ENCODE data around the gene MED16. TPM values are rescaled to one million over a fixed set of nuclear protein-coding genes. Genes with fewer than 3 reads are reported as not detected.

The MED16 gene
- polyA plus RNA-seq, 2 donors: 33.0 to 46.2 TPM

GRCh38 chr19:912181-913079 lies 19.4 kb upstream of the MED16 start:
- H3K27me3 ChIP-seq (ENCODE audit: control insufficient read depth in 1 of 2, insufficient read depth in 2 of 2, low read length in 2 of 2): peaks cover 0 to 6% of the 10 kb centered on the region in 2 donors
- peaks cover 6 to 12% of the 10 kb centered on the region in 2 donors for H3K4me1 ChIP-seq (ENCODE audit: control insufficient read depth in 2 of 2, insufficient read depth in 2 of 2, low read length in 1 of 2)
- H3K36me3 ChIP-seq (ENCODE audit: control insufficient read depth in 2 of 2, insufficient read depth in 2 of 2, low read length in 1 of 2): peaks cover 0 to 2% of the 10 kb centered on the region in 2 donors
- peak overlapping the region; percentile 67 to 85 for H3K4me3 ChIP-seq (ENCODE audit: low read depth in 1 of 2, low read length in 2 of 2)
- H3K9me3 ChIP-seq (ENCODE audit: control insufficient read depth in 2 of 2, insufficient read depth in 1 of 2, low read depth in 1 of 2, low read length in 1 of 2): no peaks in the 10 kb centered on the region
- H3K27ac ChIP-seq (ENCODE audit: low read depth in 2 of 2, low read length in 1 of 2): peak overlapping the region; percentile 88 to 92
- 3 to 4% methylated on average over 50 to 59 of the region's 69 CpGs for WGBS, 2 donors

GRCh38 chr19:911197-912033 lies 18.4 kb upstream of the MED16 start:
- Histone ChIP-seq H3K27me3 (ENCODE audit: control insufficient read depth in 1 of 2, insufficient read depth in 2 of 2, low read length in 2 of 2) (no peaks in the 10 kb centered on the region), H3K36me3 (ENCODE audit: control insufficient read depth in 2 of 2, insufficient read depth in 2 of 2, low read length in 1 of 2) (peaks cover 0 to 2% of the 10 kb centered on the region in 2 donors), H3K4me3 (ENCODE audit: low read depth in 1 of 2, low read length in 2 of 2) (peak overlapping the region; percentile 16 to 85), H3K4me1 (ENCODE audit: control insufficient read depth in 2 of 2, insufficient read depth in 2 of 2, low read length in 1 of 2) (peaks cover 0 to 7% of the 10 kb centered on the region in 2 donors), H3K9me3 (ENCODE audit: control insufficient read depth in 2 of 2, insufficient read depth in 1 of 2, low read depth in 1 of 2, low read length in 1 of 2) (no peaks in the 10 kb centered on the region), H3K27ac (ENCODE audit: low read depth in 2 of 2, low read length in 1 of 2) (peak overlapping the region; percentile 21 to 27)
- 81 to 84% methylated on average over 54 of the region's 54 CpGs for WGBS, 2 donors

- 74 to 79% methylated on average over 14 of the region's 14 CpGs for WGBS, 2 donors
- Histone ChIP-seq H3K27ac (ENCODE audit: low read depth in 2 of 2, low read length in 1 of 2) (peak overlapping the region in 1 of 2 donors; percentile 38), H3K9me3 (ENCODE audit: control insufficient read depth in 2 of 2, insufficient read depth in 1 of 2, low read depth in 1 of 2, low read length in 1 of 2) (no peaks in the 10 kb centered on the region), H3K4me3 (ENCODE audit: low read depth in 1 of 2, low read length in 2 of 2) (no peak overlapping the region), H3K27me3 (ENCODE audit: control insufficient read depth in 1 of 2, insufficient read depth in 2 of 2, low read length in 2 of 2) (no peaks in the 10 kb centered on the region), H3K4me1 (ENCODE audit: control insufficient read depth in 2 of 2, insufficient read depth in 2 of 2, low read length in 1 of 2) (peaks cover 2 to 8% of the 10 kb centered on the region in 2 donors), H3K36me3 (ENCODE audit: control insufficient read depth in 2 of 2, insufficient read depth in 2 of 2, low read length in 1 of 2) (peaks cover 0 to 2% of the 10 kb centered on the region in 2 donors)
Observed at GRCh38 chr19:907183-907853, 14.3 kb upstream of the MED16 start.

GRCh38 chr19:906480-906879 lies 13.5 kb upstream of the MED16 start:
- Histone ChIP-seq H3K4me1 (ENCODE audit: control insufficient read depth in 2 of 2, insufficient read depth in 2 of 2, low read length in 1 of 2) (peaks cover 2 to 8% of the 10 kb centered on the region in 2 donors), H3K36me3 (ENCODE audit: control insufficient read depth in 2 of 2, insufficient read depth in 2 of 2, low read length in 1 of 2) (peaks cover 0 to 5% of the 10 kb centered on the region in 2 donors), H3K4me3 (ENCODE audit: low read depth in 1 of 2, low read length in 2 of 2) (no peak overlapping the region), H3K9me3 (ENCODE audit: control insufficient read depth in 2 of 2, insufficient read depth in 1 of 2, low read depth in 1 of 2, low read length in 1 of 2) (no peaks in the 10 kb centered on the region), H3K27ac (ENCODE audit: low read depth in 2 of 2, low read length in 1 of 2) (no peak overlapping the region), H3K27me3 (ENCODE audit: control insufficient read depth in 1 of 2, insufficient read depth in 2 of 2, low read length in 2 of 2) (no peaks in the 10 kb centered on the region)
- WGBS, 2 donors: 94% methylated on average over 7 of the region's 7 CpGs

GRCh38 chr19:904545-904944 lies 11.6 kb upstream of the MED16 start:
- Histone ChIP-seq H3K4me3 (ENCODE audit: low read depth in 1 of 2, low read length in 2 of 2) (no peak overlapping the region), H3K9me3 (ENCODE audit: control insufficient read depth in 2 of 2, insufficient read depth in 1 of 2, low read depth in 1 of 2, low read length in 1 of 2) (no peaks in the 10 kb centered on the region), H3K27ac (ENCODE audit: low read depth in 2 of 2, low read length in 1 of 2) (no peak overlapping the region), H3K36me3 (ENCODE audit: control insufficient read depth in 2 of 2, insufficient read depth in 2 of 2, low read length in 1 of 2) (peaks cover 0 to 8% of the 10 kb centered on the region in 2 donors), H3K4me1 (ENCODE audit: control insufficient read depth in 2 of 2, insufficient read depth in 2 of 2, low read length in 1 of 2) (peaks cover 2 to 8% of the 10 kb centered on the region in 2 donors), H3K27me3 (ENCODE audit: control insufficient read depth in 1 of 2, insufficient read depth in 2 of 2, low read length in 2 of 2) (no peaks in the 10 kb centered on the region)
- WGBS, 2 donors: 84 to 88% methylated on average over 8 of the region's 8 CpGs

- Histone ChIP-seq H3K4me3 (ENCODE audit: low read depth in 1 of 2, low read length in 2 of 2) (no peak overlapping the region), H3K27ac (ENCODE audit: low read depth in 2 of 2, low read length in 1 of 2) (peak overlapping the region in 1 of 2 donors; percentile 17), H3K9me3 (ENCODE audit: control insufficient read depth in 2 of 2, insufficient read depth in 1 of 2, low read depth in 1 of 2, low read length in 1 of 2) (no peaks in the 10 kb centered on the region), H3K27me3 (ENCODE audit: control insufficient read depth in 1 of 2, insufficient read depth in 2 of 2, low read length in 2 of 2) (no peaks in the 10 kb centered on the region), H3K4me1 (ENCODE audit: control insufficient read depth in 2 of 2, insufficient read depth in 2 of 2, low read length in 1 of 2) (peaks cover 2 to 3% of the 10 kb centered on the region in 2 donors), H3K36me3 (ENCODE audit: control insufficient read depth in 2 of 2, insufficient read depth in 2 of 2, low read length in 1 of 2) (peaks cover 6 to 15% of the 10 kb centered on the region in 2 donors)
- WGBS, 2 donors: 51 to 60% methylated on average over 32 of the region's 32 CpGs
Observed at GRCh38 chr19:903266-903797, 10.3 kb upstream of the MED16 start.

GRCh38 chr19:902446-903226 lies 9.6 kb upstream of the MED16 start:
- no peaks in the 10 kb centered on the region for H3K27me3 ChIP-seq (ENCODE audit: control insufficient read depth in 1 of 2, insufficient read depth in 2 of 2, low read length in 2 of 2)
- H3K4me1 ChIP-seq (ENCODE audit: control insufficient read depth in 2 of 2, insufficient read depth in 2 of 2, low read length in 1 of 2): peaks cover 2 to 3% of the 10 kb centered on the region in 2 donors
- no peak overlapping the region for H3K27ac ChIP-seq (ENCODE audit: low read depth in 2 of 2, low read length in 1 of 2)
- WGBS, 2 donors: 88 to 91% methylated on average over 14 of the region's 14 CpGs
- no peaks in the 10 kb centered on the region for H3K9me3 ChIP-seq (ENCODE audit: control insufficient read depth in 2 of 2, insufficient read depth in 1 of 2, low read depth in 1 of 2, low read length in 1 of 2)
- H3K36me3 ChIP-seq (ENCODE audit: control insufficient read depth in 2 of 2, insufficient read depth in 2 of 2, low read length in 1 of 2): peaks cover 6 to 16% of the 10 kb centered on the region in 2 donors
- H3K4me3 ChIP-seq (ENCODE audit: low read depth in 1 of 2, low read length in 2 of 2): no peak overlapping the region

GRCh38 chr19:902093-902370 lies 9.0 kb upstream of the MED16 start:
- Histone ChIP-seq H3K9me3 (ENCODE audit: control insufficient read depth in 2 of 2, insufficient read depth in 1 of 2, low read depth in 1 of 2, low read length in 1 of 2) (no peaks in the 10 kb centered on the region), H3K4me3 (ENCODE audit: low read depth in 1 of 2, low read length in 2 of 2) (no peak overlapping the region), H3K36me3 (ENCODE audit: control insufficient read depth in 2 of 2, insufficient read depth in 2 of 2, low read length in 1 of 2) (peaks cover 6 to 20% of the 10 kb centered on the region in 2 donors), H3K4me1 (ENCODE audit: control insufficient read depth in 2 of 2, insufficient read depth in 2 of 2, low read length in 1 of 2) (peaks cover 2 to 3% of the 10 kb centered on the region in 2 donors), H3K27me3 (ENCODE audit: control insufficient read depth in 1 of 2, insufficient read depth in 2 of 2, low read length in 2 of 2) (no peaks in the 10 kb centered on the region), H3K27ac (ENCODE audit: low read depth in 2 of 2, low read length in 1 of 2) (no peak overlapping the region)
- 87 to 93% methylated on average over 7 of the region's 7 CpGs for WGBS, 2 donors

All from esophagus (tissue), 2 donors.